NCI-H345 treated with DMSO at 0.1 percent for 48 hours (cell line): ENCODE measurements around the gene TMTC2.
A peak's percentile ranks its signal among the peaks of the same experiment; 100 is the strongest.

Source experiments
- DNase-seq: peaks from one replicate; lab custom pipeline; 2025; ENCODE audit not compliant: unreplicated experiment; lab: John Stamatoyannopoulos, UW

Gene TMTC2

DNA sequence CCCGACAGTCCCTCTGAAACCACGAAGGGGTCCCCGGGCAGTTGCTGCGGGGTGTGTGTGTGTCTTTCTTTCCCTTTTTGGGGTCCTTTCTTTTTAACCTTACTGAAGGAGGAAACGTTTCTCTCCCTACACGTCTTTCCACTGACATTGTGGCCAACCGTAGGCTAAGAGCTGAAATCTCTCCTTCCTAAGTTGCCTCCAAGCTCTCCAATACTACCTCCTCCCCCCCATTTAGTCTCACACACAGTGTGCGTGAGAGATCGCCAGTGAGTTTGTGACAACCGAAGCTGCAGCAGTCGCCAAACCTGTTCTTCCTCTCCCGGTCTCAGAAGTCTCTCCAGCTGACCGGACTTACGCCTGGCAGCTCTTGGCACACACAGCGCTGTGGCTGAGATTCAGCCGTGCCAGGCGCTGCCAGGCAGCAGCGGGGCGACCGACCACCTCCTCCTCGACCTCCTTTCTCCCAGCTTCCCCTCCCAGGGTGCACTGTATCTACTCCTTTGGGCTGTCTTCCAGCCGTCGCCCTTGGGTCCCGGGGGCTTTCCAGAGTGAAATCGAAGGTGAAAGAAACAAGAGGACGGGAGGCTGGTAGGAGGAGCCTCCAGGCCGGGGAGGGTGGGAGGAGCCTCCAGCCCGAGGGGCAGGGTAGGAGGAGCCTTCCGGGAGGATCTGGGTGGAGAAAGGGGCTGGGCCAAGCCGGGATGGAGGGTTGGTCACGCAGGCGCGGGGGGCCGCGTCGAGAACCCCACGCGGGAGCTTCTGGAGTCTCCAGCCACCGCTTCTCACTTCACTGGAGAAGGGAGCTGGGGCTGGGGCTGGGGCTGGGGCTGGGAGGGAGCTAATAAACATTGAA is at the start of gene TMTC2:
TMTC2 (plus strand) TSS at position 739 of the 853 bp plus-strand sequence.
- peak; percentile 89 for DNase-seq

DNA sequence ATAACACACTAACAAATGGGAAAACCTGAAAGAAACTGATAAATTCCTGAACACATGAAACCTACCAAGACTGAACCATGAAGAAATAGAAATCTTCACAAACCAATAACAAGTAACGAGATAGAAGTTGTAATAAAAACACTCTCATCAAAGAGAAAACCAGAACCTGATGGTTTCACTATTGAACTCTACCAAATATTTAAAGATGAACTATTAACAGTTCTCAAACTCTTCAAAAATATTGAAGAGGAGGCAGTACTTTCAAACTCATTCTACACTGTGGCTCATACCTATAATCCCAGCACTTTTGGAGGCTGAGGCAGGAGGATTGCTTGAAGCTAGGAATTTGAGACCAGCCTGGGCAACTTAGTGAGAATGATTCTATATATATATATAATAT is 48.4 kb upstream of the TMTC2 start:
- DNase-seq = no peak

DNA sequence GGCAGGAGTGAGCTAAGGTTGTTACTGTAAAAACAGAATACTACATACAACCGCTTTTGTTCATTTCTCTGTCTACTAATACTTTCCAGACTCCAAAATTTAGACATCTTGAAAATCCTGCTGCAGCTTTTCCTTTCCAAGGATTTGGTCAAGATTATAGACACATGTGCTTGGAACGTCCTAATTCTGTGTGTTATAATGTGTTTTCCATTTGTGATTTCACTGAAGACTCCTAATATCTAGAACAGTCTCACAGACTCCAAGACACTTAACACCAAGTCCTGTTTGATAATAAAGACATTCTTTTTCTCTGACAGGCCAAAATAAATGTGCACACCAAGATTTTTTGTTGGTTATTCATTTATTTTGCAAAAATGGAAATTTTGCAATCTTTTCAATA is 41.8 kb upstream of the TMTC2 start:
- no peak for DNase-seq

DNA sequence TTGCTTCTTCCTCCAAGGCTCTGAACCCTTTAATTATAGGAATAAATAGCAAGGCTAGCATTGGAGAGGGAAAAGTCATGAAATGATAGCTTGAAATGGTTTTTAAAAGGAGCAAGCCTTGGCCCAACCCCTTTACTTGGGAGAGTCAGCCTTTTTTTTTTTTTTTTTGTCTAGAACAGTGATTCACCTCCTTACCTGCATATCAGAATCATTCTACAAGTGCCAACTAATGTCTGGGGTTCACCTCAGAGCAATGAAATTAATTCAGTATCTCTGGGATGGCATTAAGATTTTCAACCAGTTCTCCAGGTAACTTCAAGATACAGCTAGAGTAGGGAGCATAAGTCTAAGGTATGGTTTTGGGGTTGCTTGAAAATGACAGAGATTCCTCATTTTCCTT is 41.3 kb upstream of the TMTC2 start:
- no peak for DNase-seq

DNA sequence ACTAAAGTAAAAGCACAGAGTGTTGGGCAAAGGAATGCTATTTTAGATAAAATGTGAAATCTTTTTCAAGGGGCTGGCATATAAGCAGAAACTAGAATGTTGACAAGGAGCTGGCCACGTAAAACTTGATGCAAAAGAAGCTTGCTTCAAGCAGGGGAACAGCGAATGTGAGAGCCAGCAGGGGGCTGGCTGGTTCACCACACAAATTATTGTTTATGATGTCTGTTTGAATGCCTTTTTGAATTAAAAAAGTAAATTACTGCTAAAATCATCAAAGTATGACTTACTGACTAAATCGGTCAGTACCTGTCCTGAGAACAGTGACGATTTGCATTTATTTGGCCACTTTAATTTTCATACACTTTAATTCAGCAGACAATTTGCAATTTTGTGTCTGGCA is 38.9 kb upstream of the TMTC2 start:
- DNase-seq = no peak

DNA sequence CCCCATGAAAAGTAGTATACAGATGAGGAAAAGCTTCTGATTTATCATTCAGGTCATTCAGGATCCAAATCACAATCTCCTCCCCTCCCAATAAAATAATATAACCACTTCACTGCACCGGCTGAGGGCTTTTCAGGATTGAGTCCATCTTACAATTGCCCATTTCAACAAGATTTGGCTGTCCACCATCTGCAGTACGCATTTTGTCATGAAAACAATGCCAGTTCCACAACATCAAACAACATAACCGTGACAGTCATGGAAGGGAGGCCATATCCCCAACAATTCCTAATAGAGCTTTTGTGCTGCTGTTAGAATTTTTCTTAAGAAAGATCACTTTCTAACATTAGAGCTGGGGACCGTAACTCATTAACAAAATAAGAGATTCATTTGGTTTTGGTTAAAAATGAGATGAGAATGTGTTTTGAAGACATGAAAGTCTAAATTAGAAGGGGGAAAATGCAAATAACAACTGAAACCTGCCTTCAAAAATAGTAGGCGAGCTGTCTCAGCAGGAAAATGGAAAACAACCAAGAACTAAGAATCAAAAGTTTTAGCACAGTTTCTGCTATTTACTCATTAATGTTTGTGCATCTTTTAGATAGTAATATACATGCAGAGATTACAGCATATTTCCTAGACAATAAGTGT is 38.3 kb upstream of the TMTC2 start:
- no peak for DNase-seq

DNA sequence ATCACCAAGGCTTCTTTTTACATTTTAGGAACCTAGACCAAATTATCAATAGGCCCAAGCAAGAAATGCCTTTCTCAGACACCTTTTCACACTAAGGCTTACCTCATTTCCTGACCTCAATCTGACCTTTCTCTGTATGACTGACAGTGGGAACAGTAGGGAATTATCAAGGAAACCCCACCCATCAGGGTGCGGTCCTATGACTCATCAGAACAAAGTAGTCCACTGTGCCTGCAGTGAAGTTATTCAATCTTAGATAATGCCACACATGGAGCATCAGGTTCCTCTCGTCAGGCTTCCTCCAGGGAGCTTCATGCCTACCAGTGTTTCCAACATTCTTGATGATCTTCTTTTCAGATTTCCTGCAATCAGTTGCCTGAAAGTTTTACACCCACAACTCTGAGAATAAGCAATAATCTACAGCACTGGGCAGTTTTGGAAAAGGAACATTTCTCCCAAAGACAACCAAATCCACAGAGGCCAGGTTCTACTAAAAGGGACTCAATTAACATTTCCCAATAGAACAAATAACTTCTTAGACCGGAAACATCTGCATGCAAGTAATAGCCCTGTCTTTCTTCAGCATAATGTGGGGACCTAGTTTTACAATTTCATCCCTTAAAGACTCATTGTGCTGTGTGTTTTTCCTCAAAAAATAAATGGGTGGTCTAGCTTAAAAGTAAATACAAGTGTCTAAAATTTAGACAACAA is 35.9 kb upstream of the TMTC2 start:
- DNase-seq = no peak

DNA sequence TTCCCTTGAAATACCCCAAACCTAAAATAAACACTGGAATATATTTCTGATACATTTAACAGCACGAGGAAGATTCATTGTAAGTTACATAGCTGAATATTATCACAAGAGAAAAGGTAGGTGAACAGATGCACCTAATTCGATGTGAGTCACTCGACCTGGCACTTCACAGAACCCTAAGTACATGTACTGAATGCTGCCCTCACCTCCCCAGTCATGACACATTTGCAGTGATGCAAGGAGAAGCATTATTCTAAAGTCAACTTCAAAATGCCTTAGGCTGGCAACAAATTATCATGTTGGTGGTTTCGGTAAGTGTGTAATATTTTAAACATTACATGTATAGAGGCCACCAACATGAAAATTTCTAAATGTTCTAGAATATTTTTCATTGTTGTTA is 35.2 kb upstream of the TMTC2 start:
- DNase-seq = peak; percentile 64

DNA sequence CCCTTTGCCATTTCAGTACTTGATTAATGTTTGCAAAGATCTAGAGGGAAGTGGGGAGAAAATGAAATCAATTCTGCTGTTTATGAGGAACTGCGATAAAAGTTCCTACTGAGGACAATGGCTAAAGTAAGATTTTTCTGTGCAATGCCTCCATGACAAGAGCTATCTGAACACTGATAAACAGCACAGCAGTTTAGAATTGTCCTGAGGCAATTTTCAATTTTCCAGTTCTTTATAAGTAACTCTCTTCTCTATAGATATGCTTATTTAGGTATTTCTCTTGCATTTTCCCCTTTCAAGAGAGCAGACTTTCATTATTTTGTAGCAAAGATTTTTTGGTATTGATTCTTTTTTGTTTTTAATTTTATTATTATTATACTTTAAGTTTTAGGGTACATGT is 34.6 kb upstream of the TMTC2 start:
- DNase-seq = no peak

DNA sequence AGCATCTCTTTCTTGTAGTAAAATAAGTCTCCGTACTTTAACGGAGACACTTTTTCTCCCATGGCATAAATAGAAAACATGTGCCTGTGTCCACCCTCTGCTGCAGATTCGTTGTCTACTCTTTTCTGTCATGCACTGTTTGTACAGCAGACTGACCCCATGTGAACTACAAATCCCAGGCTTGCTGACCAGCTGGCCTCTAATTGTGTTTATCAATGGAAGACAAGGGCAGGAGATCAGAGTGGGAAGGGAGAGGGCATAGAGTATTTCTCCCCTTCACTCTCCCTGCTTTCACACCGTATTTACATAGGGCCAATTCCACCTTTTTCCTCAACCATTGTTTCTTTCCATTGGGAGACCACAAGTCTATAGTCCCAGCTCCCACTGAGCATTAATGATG is 31.0 kb upstream of the TMTC2 start:
- DNase-seq = no peak

DNA sequence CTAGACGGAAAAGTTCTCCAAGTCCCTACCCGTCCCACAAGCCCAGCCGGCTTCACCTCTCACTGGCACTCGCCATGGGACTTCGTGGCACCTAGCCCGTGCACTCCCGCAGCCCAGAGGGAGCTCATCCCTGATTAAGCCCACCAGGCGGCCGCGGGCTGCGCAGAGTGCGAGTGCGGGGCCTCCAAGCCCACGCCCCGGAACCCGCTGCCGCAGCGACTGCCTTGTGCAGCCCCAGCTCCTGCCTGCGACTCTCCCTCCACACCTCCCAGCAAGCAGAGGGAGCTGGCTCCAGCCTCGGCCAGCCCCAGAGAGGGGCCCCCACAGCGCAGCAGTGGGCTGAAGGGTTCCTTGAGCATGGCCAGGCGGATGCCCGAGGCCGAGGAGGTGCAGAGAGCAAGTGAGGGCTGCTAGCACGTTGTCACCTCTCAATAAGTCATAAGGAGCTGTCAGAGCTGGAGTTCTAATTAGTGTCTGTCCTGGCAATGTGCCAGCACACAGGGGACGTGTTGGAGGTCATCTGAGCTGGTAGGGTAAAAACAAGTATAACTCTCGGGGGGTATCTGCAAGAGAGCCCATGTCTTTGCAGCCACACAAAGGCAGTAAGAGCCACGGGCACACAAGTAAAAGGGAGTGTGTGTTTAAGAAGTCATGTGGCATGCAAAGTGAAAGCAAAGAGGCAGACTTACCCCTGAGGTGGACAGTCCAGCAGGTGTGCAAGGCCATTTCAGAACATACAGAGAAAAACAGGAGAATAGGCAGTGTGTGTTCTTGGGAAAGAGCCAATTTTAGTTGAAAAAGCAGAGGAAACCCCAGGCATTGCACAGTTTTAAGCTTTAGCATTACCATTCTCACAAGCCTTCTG is 27.1 kb upstream of the TMTC2 start:
- no peak for DNase-seq

DNA sequence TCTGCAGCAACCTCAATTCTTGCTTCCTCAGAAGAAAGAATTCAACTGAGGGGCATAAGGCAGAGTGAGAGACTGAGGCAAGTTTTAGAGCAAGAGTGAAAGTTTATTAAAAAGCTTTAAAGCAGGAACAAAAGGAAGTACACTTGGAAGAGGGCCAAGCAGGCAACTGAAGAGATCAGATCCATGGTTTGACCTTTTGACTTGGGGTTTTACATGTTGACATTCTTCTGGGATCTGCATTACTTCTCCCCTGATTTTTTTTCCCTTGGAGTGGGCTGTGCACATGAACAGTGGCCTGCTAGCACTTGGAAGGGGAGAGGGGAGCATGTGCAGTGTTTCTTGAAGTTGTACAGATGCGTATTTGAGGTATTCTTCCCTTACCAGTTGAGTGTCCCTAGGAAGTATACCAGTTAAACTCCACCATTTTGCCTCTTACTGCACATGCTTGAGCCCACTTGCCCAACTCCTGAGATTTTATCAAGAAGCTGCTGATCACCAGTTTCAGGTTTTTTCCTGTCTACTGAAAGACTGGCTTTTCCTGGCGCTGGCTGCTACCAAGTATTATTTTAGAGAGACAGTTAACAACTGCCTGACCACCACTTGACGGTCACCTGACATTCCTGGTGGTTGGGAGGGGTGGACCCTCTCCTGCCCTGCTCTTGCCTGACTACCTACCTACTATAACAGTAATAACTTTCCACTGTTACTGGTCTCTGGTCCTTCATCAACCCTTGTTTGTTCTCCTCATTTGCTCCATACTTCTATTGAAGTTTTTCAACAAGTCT is 26.0 kb upstream of the TMTC2 start:
- DNase-seq = no peak

DNA sequence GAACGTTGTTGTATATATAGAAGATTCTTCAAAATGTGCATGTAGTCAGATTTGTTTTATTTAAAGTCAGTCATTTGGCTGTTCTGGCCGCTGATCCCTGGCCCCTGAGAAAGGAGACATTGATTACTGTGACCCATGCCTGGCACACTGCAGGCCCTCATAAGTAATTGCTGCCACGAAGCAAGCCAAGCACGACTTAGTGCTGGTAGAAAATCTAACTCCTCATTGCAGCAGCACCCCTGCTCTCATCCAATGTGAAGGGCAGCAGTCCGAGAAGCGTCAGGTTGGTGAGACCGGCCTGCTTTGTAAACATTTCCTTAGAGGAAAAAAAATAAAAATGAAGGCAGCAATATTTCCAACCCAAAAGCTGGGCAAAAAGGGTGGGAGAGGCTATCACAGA is 22.8 kb upstream of the TMTC2 start:
- DNase-seq = no peak

DNA sequence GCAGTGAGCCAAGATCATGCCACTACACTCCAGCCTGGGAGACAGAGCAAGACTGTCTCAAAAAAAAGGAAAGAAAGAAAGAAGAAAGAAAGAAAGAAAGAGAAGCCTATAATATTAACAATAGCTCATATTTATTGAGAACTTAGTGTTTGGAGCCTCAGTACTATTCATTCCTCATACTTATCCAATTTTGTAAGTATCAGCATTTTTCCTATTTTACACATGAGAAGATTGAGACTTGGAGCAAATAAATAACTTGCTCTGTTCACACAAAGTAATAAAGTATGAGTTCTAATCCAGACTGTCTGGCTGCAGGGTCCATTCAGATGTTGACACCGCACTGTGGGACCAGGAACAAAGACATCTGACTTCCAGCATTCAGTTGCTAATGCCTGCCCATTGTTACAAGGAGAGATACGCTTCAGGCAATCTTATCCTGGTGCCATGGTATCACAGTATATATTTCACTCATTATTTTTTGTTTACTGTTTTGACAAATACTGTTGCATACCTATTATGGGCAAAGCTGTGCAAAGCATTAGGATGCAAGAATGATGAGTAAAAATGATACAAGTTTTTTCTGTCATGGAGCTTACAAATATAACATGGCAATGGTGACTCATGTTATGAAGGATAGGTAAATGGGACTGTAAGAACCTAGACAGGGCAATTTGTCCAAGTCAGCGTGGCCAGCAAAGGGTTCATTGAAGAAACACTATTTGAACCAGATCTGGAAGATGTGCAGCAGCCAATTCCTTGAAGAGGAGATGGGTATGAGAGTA is 21.4 kb upstream of the TMTC2 start:
- no peak for DNase-seq

DNA sequence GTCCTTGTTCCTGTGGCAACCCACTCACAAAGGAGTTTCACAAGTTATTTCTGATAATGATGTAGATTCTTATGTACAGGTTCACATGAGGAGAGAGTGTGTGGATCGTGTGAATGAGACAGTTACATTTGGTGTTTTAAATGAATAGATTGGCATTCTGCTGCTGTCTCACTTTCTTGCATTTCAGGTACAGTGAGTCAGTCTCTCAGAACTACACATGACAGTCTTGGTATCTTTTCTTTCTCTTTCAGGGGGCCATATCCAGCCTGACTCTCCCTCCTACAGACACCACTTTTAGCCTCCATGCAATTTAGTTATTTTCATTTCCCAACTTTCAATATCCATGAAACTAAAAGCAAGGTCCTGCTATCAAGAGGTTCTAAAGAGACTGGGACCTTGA is 19.9 kb upstream of the TMTC2 start:
- DNase-seq = no peak

DNA sequence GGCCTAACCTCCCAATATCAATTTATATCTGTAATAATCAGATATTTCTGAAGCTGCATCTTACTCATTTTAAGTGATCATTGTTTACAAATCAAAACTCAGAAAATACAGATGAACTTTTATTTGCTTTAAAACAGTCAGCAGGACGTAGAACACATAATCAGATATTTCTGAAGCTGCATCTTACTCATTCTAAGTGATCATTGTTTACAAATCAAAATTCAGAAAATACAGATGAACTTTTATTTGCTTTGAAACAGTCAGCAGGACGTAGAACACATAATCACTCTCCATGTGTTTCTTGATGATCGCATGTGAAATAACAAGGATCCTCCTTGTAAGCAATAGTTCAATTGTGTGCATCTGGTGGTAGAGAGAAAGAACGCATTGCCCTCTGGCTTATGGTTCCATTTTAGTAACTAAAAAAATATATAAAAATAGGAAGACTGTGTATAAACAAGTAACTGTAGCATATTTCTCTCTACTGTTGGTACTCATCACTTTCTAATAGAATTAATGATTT is 15.0 kb upstream of the TMTC2 start:
- no peak for DNase-seq

DNA sequence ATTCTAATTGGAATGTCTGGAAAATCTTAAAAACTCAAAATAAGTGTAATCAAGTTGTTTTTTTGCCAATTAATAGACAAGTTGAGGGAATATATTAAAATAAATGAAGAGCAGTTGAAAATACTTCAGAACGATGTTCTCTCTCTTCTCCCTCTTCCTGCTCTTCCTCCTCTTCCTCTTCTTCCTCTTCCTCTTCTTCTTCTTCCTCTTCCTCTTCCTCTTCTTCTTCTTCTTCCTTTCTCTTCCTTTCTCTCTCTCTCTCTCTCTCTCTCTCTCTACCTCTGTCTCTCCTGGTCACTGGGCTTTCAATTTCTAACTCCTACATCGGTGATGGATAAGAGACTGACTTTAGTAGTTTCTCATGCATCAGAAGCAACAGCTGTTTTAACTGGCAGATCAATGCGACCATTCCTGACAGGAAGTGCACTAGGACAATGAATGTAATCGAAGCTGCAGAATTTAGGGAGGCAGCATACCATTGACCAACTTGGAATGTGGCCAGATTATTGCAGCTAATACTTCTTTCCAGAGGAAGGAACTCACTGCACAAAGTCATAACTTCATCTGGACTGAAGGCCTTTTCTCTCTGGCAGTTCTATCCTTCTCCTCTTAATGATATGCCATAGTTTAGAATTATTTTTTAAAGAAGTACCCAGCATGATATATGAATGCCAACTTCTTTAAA is 13.8 kb upstream of the TMTC2 start:
- DNase-seq = no peak

DNA sequence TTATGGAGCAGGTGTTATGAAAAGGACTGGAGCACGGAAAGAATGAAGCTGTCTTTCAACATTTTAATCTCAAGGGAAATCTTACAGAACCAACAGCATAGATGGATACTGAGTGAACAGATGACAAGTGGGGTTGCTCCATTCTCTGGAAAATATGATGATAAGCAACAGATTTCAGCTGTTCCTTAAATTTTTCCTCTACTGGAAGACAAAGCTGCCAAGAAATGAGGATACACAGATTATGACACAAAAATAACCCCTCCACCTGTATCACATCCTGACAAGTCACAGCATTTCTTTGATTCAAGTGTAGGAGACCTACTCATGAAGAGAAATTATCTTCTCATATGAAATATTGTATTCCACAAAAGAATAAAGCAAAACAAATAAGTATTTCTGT is 13.0 kb upstream of the TMTC2 start:
- no peak for DNase-seq

DNA sequence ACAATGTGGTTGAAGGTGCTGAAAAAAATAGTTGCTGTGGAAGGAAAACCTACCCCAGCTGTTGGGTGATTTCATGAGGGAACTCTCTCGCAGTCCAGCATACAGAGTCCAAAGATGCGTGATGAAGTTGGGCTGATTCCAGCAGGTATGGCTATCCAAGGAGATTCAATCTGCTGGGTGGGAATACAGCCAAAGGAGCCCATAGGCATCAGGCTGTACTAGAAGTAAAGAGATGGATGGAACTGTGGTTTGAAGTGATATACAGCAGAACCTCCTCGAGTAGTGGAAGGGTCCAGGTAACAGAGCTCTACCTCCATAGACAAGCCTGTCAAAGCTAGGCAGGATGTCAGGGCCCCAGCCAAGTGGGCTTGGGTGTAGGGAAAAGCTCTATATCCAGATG is 11.5 kb upstream of the TMTC2 start:
- no peak for DNase-seq
